Stimulated activated CD8-positive, alpha-beta memory T cell treated with anti-CD3 and anti-CD28 coated beads, Interleukin-7, amount 100 ng/mL, for 48 hours (primary cell): ENCODE measurements around the gene KPNA6.
"Not testable (repeated sequence)": the region's sequence is repeated elsewhere in the genome, so short reads cannot be mapped to it uniquely, and the experiment has no call there.

Experiments used
- DNase-seq, 2 donors: peaks; one replicate each; pipeline ENCODE4 v3.0.0-alpha.2; 2020; ENCODE audit warnings: low read depth in 1 of 2; ENCODE audit errors: extremely low read depth in 1 of 2

The KPNA6 gene

DNA sequence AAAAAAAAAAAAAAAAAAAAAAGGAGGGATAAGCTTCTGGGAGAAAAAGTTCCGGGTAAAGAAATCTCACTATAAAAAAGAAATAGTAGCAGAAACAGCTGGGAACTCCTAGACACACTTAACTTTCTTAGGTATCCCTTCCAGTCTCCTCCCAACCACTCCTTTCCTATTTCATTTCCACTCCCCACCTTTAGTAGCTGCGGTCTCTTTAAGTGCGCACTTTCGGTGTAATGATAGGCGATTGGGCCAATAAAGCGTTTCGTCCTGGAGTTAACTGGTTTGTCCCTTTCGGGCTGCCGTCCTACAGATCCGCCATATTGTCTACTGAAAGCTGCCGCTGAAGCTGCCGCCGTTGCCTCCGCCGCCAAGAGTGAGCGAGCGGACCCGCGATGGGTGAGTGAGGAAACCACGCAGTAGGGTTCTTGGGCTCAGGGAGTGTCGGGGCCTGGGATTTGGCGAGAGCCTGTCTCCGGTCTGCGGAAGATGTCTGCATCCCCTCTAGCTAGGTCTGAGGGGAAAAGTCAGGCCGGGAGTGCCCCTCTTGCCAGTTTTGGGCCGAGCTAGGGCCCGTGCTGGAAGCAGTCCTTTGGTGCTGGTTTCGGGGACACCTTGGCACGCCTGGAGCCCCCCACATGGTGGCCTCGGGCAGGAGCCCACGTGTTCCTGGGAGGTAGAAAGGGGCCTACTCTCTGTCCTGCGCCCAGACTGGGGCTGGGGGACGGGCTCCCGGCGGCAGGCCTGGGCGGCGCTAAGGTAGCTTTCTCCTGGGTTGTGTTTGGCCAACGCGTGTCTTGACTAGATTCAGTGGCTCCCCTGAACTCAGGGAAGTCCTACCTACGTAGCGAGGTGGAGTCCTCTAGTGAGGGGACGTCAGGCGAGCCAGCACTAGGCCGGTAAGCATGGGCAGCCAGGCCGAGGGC lies at the start of gene KPNA6:
KPNA6 (plus strand) TSS at position 315 of the 920 bp plus-strand sequence; CDS start at position 390, 75 bp downstream.
- peak; percentile 60 to 80 for DNase-seq

DNA sequence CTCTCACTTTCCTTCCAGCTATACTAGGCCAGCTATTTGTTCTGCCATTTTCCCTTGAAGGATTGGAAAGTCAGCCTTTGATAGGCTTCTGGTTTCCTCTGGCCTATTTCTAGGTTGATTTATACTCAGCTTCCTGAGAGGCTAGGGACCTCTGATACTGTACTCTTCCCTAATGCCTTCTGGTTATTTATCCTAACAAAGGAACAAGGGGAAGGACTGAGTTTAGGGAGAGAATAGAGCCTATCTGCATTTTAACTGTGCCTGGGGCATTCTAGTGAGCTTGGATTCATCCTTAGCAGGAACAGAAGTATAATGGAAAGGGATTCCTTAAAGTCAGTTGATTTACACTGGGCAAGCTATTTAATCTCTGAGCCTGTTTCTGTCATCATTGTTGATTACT lies 46.9 kb upstream of the KPNA6 start:
- DNase-seq = no peak

DNA sequence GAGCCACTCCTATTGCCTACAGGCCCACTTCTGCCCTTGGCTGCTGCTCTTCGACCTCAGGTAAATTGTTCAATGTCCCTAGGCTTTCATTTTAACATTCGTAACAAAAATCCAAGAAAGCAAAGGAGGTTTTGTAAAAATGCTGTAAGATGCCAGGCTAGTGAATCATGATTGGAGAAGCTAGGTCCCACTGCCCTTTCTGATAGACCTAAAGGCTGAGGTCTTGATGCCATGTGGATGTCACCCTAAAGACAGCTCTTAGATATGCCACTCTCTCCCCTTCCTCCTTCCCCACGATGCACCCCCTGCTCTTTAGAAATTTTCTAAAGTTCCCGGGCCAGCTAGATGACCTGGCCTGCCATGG lies 45.0 kb upstream of the KPNA6 start:
- no peak for DNase-seq

DNA sequence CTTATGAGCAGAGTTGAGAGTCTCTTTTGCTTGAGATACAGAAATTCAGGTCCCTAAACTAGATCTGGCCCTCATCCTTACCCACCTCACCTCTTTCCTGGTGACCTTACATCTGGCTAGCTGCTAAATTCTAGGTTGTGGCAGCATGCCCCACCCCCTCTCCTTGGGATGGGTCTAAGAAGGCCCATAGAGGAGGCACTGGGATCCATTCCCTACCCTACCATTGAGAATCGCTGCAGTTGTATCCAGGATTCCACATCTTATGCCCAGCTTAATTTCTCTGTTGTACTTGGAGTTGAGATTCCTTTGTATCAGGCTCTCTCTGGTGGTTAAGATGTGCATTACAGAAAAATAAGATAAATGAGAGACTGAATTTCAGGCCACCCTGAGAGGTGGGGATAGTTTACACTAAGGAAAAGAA lies 44.6 kb upstream of the KPNA6 start:
- DNase-seq = no peak

DNA sequence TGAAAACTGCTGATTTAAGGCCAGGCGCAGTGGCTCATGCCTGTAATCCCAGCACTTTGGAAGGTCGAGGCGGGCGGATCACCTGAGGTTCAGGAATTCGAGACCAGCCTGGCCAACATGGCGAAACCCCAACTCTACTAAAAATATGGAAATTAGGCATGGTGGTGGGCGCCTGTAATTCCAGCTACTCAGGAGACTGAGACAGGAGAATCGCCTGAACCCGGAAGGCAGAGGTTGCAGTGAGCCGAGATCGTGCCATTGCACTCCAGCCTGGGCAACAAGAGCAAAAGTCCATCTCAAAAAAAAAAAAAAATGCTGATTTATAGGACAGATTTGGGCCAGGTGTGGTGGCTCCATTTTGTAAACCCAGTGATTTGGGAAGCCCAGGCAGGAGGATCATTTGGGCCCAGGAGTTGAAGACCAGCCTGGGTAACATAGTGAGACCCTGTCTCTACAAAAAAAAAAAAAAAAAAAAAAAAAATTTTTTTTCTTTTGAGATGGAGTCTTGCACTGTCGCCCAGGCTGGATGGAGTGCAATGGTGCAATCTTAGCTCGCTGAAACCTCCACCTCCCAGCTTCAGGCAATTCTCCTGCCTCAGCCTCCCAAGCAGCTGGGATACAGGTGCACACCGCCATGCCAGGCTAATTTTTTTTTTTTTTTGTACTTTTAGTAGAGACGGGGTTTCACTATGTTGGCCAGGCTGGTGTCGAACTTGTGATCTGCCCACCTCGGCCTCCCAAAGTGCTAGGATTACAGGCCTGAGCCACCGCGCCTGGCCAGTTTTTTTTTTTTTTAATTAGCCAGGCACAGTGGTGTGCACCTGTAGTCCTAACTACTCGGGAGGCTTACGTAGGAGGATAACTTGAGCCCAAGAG lies 42.0 kb upstream of the KPNA6 start:
- not testable (repeated sequence) for DNase-seq

DNA sequence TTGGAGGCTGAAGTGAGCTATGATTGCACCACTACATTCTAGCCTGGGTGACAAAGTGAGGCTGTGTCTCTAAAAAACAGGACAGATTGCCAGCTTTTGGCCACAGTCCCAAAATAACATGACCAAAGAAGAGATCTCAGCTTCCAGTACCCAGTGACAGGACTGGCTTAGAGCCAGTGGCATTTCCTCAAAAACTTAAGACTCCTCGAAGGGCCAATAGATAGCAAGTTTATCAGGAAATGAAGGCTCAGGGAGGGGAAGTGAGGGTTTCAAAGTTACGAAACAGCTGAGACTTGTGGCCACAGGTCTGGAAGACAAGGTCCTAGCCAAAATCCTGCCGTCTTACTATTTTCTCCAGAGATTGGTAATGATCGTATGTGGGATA lies 41.4 kb upstream of the KPNA6 start:
- no peak for DNase-seq

DNA sequence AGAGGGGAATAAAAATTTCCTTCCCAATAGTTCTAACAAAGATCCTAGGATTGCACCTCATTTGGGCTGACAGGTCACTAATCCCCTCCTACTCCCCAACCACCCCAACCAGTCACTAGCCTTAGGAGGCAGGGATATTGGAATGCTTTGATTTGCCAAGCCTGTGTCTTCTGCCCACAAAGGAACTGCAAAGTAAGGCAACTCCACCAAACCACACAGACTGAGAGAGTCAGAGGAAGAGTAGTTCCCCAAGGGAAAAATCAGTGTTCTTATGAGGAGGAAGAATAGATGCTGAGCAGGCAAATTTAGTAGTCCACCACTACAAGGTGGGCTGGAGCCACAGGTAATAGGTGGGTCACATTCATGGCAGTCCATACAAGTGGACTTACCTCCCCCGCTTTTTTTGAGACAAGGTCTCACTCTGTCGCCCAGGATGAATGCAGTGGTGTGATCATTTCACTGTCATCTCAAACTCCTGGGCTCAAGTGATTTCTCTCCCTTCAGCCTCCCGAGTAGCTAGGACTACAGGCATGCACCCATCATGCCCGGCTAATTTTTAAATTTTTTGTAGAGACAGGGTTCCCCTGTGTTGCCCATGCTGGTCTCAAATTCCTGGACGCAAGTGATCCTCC lies 38.8 kb upstream of the KPNA6 start:
- no peak for DNase-seq

DNA sequence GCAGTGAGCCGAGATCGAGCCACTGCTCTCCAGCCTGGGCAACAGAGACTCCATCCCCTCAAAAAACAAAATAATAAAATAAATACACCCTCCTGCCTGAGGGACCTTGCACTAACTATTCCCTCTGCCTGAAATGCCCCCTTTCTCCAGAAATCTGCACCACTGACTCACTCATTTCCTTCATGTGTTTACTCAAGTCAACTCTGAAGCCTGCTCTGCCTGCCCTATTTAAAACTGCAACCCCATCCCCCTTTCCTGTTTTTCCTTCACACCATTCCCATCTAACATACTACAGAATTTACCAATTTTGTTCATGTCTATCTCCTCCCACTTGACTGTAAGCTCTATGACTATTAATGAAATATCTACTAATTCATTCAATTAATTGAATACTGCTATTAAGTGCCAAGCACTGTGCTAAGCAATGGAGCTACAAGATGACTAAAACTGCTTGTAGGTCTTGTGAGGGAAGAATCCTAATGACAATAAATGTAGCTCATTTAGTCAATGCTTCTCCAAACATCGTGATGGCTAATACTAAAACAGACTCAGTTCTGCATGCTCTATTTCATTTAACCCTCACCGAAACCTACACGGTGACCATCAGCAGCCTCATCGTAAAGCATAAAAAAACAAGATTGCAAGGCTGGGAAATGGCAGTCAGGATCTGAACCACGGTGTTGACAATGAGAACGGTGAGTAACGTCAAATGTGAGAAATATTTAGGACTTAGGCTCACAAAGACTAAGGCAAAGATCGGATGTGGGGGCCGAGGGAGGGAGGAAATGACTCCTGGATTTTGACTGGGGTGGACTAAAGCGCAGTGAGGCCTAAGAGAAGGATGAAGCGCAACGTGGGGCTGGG lies 35.9 kb upstream of the KPNA6 start:
- DNase-seq = peak in 1 of 2 donors; percentile 23

DNA sequence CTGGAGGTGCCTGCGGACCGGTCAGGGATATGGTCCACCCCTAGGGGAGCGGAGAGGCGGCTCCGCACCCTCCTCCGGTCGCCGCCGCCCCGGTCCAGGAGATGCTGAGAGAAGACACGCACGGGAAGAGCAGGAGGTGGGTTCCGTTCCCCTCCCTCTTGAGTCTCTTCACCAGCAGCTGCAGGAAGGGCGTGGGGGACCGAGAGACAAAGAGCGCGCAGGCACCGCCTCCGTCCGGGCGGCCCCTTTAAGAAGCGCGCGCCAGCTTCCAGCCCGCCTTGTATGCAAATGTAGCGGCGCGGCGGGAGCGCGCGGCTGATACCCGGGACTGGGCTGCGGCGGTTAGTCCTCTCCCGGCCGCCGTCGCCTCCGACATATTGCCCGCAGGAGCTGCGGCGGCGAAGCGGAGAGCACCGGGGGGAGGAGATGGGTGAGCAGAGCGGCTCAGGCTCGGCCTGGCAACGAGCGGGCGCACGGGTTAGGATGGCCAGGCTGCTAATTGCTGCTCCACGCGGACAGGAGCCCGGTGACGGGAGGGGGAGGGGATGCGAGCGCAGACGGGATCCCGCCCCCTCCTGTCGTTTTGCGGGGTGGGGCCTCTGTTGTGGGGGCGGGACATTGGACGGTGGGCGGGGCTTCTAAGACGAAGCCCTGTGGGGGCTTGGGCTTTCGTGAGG lies 35.1 kb upstream of the KPNA6 start, which contains the start of gene TMEM39B:
TMEM39B (plus strand) TSS at position 318 of the 677 bp plus-strand sequence; CDS start at position 427, 109 bp downstream.
- peak; percentile 88 to 90 for DNase-seq

DNA sequence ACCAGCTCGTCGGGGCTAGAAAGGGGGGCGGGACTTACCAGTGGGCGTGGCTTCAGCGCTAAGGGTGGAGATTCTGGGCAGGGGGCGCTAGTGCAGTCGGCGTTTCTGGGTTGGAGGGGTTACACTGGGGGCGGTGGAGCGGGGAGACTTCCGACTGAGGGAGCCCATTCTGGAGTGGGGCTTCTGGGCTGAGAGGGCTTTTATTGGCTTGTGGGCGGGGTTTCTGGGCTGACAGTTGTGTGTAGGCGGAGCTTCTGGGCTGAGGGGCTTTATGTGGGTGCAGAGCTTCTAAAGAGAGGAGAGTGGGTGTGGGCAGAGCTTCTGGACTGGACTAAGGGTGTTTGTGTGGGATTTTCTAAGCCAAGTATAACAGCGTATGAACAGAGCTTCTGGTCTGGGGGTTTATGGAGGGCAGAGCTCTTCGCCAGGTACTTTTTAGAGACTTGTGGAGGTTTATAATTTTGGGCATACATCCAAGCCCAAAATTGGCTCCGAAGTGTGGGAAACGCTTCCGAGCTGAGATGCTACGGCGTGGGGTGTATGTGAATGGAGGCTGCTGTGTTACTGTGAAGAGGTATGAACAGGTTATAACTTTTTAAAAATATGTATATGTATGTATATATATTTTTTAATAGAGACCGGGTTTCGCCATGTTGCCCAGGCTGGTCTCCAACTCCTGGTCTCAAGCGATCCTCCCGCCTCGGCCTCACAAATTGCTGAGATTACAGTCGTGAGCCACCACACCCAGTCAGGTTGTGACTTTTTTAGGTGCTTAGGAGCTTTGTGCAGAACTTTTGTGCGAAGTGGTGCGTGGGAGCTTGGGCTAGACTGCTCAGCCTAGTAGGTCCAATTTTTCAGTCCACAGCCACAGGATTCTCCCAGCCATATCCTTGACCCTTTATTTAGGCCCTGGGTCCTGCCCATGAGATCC lies 34.3 kb upstream of the KPNA6 start:
- DNase-seq = no peak

DNA sequence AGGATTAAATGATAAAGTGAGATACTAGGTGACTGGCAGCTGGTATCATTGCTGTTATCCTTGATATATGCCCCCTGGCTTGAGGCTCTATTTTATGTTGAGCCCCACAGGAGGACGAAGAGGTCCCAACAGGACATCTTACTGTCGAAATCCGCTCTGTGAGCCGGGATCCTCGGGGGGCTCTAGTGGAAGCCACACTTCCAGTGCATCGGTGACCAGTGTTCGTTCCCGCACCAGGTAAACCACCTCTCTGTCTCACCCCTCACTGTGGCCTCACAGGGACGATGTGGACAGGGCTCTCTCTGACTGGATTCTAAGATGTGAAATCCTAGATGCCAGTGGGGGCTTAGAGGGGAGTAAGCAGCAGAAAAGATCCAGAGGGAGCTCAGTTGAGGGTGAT lies 33.0 kb upstream of the KPNA6 start:
- DNase-seq = no peak

DNA sequence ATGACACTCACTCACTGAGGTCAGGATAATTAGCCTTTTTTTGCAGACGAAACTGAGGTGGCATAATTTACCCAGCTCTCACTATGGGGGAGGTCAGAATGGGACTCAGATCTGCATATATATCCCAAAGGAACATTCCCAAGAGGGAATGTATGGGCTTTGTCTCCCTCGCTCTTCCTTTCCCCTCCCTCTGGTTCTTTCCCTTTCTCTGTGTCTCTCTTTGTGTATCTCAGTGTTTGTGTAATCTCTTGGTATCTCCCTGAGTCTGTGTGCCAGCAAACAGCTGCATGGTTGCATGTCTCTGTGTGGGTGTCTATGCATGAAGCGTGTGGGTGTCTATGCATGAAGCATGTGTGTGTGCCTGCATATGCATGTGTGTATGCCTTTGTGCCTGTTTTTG lies 30.4 kb upstream of the KPNA6 start:
- DNase-seq = no peak

DNA sequence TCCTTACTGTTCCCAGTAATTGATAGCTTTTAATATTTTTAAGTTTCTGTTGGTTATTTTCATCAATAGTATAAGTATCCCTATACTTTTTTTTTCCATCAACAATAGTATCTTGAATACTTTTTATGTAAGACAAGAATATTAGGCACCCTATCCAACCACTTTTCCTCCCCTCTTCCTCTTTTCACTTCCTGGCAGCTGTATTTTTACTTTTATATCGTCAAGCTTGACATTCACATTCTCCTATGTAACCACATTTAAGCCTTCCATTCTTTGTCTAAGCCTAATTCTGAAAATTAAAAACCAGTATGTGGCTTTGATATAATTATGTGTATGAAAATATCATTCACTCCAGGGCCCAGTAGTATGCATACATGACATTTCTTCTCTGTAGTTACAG lies 25.8 kb upstream of the KPNA6 start:
- no peak for DNase-seq

DNA sequence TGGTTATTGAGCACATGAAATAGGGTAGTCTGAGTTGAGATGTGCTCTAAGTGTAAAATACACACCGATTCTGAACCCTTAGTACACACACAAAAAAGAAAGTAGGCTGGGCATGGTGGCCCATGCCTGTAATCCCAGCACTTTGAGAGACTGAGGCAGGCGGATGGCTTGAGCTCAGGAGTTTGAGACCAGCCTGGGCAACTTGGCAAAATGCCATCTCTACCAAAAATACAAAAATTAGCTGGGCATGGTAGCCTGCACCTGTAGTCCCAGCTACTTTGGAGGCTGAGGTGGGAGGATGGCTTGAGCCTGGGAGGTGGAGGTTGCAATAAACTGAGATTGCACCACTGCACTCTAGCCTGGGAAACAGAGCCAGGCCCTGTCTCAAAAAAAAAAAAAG lies 21.5 kb upstream of the KPNA6 start:
- DNase-seq = not testable (repeated sequence)

DNA sequence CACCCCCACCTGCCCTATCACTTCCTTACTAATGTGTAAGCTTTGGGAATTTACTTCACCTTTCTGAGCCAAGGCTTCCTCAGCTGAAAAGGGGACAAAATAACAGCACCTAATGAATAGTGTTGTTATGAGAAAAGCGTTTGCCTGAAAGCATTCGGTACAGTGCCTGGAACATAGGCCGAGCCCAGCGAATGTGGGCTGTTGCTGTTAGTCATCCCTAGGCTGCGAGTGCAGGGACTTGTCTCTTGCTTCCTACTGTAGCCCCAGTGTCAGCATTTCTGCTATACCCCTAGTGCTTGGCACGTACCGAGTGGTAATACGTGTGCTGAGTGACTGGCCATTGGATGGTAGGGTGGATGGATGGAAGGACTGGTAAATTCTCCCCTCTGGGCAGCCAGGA lies 16.7 kb upstream of the KPNA6 start:
- DNase-seq = no peak

DNA sequence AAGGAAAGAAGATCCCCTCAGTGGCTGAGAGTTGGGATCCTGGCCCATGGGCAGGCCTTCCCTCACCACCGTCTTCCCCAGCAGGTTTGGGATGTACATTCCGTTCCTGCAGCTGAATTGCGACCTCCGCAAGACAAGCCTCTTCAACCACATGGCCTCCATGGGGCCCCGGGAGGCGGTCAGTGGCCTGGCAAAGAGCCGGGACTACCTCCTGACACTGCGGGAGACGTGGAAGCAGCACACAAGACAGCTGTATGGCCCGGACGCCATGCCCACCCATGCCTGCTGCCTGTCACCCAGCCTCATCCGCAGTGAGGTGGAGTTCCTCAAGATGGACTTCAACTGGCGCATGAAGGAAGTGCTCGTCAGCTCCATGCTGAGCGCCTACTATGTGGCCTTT lies 16.3 kb upstream of the KPNA6 start:
- no peak for DNase-seq

DNA sequence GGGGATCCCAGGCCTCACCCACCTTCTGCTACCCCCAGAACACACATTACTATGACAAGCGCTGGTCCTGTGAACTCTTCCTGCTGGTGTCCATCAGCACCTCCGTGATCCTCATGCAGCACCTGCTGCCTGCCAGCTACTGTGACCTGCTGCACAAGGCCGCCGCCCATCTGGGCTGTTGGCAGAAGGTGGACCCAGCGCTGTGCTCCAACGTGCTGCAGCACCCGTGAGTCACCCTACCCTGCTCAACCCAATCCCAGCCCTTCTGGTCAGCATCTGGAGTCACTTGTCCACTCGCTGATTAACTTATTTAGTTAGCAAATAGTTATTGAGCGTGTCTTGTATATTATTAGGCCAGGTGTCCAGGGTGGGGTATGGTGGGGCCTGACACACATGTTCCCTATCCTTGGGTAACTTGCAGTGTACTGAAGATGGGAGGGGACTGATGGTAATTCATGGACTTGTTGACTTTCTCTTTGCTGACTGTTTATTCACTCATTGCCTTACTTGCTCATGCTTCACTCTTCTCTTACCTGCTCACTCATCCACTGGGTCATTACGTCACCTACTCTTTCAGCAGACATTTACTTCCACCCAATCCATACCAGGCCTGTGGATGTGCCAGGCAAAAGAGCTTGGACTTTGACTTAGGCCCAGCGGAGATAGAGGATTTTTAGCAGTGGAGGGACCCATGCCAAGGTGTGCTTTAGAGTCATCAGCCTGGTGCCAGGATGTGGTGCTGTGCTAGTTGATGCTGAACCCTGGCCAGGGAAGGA lies 12.9 kb upstream of the KPNA6 start:
- no peak for DNase-seq

DNA sequence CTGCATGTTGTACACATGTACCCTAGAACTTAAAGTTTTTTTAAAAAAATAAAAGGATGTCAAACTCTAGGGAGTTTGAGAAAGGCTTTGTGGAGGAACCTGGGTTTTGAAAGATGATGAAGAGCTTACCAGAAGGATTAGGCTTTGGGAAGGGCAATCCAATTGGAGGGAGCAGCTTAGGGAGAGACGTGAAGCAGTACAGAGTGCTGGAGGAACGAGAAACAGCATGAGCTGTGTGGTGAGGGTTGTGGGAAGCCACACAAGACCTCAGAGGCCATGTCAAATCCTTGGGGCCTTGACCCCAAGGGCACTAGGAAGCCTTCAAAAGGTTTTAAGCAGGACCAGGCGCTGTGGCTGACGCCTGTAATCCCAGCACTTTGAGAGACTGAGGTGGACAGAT lies 8.4 kb upstream of the KPNA6 start:
- DNase-seq = no peak
